CD4-positive, alpha-beta T cell (primary cell): ENCODE measurements around the gene LYPD6B. TPM values are rescaled to one million over a fixed set of nuclear protein-coding genes. Genes with fewer than 3 reads are reported as not detected.

Source experiments
- ATAC-seq: fragments of 200-7000 bp; cut with Tn5 transposase; one replicate; pipeline ENCODE4 v1.10.0; 2022; ENCODE audit warnings: mild to moderate bottlenecking; ENCODE audit not compliant: poor library complexity
- CTCF ChIA-PET: fragments of 350-600 bp; sonication (Branson Sonifier 250); formaldehyde crosslinking; loops from one replicate; lab custom pipeline; 2021; ENCODE audit warnings: antibody characterized with exemption, inconsistent platforms; lab: Charles Lee
- POLR2A ChIA-PET: fragments of 350-600 bp; sonication (Branson Sonifier 250); formaldehyde crosslinking; loops from one replicate; lab custom pipeline; 2021; ENCODE audit warnings: antibody characterized with exemption, inconsistent platforms; lab: Charles Lee
- DNase-seq, 14 experiments: peaks; one replicate each; pipeline ENCODE4 v3.0.0-alpha.2; 2013 to 2020; ENCODE audit warnings: mixed read lengths in 2 of 14
- H3K27ac ChIP-seq, 2 donors: one replicate each; pipeline versions ENCODE4 v1.5.1 to v1.7.0; 2013; ENCODE audit warnings: low read length in 2 of 2, low read depth in 1 of 2, mild to moderate bottlenecking in 1 of 2
- H3K27me3 ChIP-seq, 2 experiments: 1 replicate in 1 of 2; 2 replicates in 1 of 2; pipeline versions ENCODE4 v1.6.1 to v1.7.0; 2013; ENCODE audit warnings: low read length in 2 of 2, control low read depth in 1 of 2, mild to moderate bottlenecking in 1 of 2, moderate library complexity in 1 of 2; ENCODE audit not compliant: insufficient read depth in 2 of 2, control insufficient read depth in 1 of 2
- H3K36me3 ChIP-seq: one replicate; pipeline ENCODE4 v1.6.1; 2013; ENCODE audit warnings: low read length, control low read depth; ENCODE audit not compliant: insufficient read depth
- H3K4me1 ChIP-seq: one replicate; pipeline ENCODE4 v1.6.1; 2013; ENCODE audit warnings: low read length, control low read depth; ENCODE audit not compliant: insufficient read depth
- H3K4me3 ChIP-seq: one replicate; pipeline ENCODE4 v1.5.1; 2013; ENCODE audit warnings: mild to moderate bottlenecking, low read length, moderate library complexity
- H3K9me3 ChIP-seq, 2 experiments: 1 replicate in 1 of 2; 2 replicates in 1 of 2; pipeline versions ENCODE4 v1.6.1 to v1.7.0; 2013; ENCODE audit warnings: low read length in 2 of 2, mild to moderate bottlenecking in 2 of 2, control low read depth in 1 of 2, moderate library complexity in 1 of 2; ENCODE audit not compliant: control insufficient read depth in 1 of 2, insufficient read depth in 1 of 2
- H3K27ac Mint-ChIP-seq: one replicate; pipeline ENCODE4 v1.8.0; 2020; ENCODE audit warnings: mixed read lengths
- H3K27me3 Mint-ChIP-seq: one replicate; pipeline ENCODE4 v1.8.0; 2021; ENCODE audit warnings: mixed read lengths
- H3K36me3 Mint-ChIP-seq: one replicate; pipeline ENCODE4 v1.8.0; 2021; ENCODE audit warnings: low read depth, mixed read lengths
- H3K4me1 Mint-ChIP-seq: one replicate; pipeline ENCODE4 v1.8.0; 2021; ENCODE audit warnings: low read depth, mixed read lengths
- H3K4me3 Mint-ChIP-seq: one replicate; pipeline ENCODE4 v1.8.0; 2020; ENCODE audit warnings: mild to moderate bottlenecking, mixed read lengths
- H3K9me3 Mint-ChIP-seq: one replicate; pipeline ENCODE4 v1.8.0; 2020; ENCODE audit warnings: mixed read lengths
- intact Hi-C, 2 experiments: fragments of 100-400 bp; cut with DNase I in 1 of 2; cut with micrococcal nuclease in 1 of 2; formaldehyde crosslinking; loops; one replicate each; pipeline versions ENCODE4 v1.15.1 to v1.9.0; 2023 to 2025; cut with DNase I, micrococcal nuclease
- total RNA-seq, 174 experiments: library from RNA in 2 of 174; stranded (reverse) in 2 of 174; gene quantifications; one replicate each; pipeline ENCODE4 v1.2.3 and lab custom pipeline; 2021 to 2026
- TF ChIP-seq, protein P1 (sequence below): fragments of 200-600 bp; IDR thresholded peaks from one replicate; pipeline ENCODE4 v1.8.0; 2022; ENCODE audit warnings: antibody characterized with exemption, mild to moderate bottlenecking

LYPD6B gene
- total RNA-seq, 2 experiments from 2014 or later: not detected

DNA sequence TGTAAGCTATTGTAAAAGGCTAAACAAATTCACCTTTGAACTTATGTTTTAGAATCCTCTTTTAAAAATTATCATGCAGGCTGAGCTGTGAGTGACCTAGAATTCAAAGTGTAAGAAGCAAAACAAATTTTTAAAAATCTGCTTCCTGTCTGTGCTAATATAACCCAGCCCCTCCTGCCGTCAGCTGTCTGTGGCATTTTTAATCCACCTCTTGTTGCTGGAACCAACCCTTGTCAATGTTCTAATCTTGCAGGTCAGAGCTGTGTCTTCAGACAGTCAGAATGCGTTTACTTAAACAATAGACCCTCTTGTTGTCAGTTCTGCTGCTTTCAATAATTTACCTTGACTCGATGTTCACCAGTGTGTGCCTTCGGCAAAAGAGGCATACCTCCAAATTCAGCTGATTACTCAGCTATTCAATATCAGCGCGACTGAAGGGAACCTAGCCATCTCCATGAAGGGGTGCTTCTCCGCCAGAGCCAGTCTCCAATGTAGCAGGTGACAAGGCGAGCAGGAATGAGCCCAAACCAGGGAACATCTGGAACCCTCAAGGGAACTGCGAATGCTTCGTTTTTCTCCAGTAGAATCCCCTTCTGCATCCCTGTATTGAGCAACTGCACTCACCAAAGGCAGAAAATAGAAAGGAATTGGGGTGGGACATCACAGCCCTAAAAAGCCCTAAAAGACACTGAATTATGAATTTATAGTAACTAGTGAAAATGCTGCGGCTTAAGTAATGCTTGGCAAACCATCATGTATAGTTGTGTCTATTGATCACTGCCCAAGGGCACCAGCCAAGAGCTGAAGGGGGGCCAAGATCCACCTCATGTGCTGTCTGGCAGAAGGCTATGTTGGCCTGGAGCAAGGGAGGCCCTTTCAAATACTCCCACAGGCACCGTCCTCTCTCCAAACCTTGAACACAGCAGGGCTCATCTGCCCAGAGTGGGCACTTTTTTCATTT lies 62.5 kb downstream of the LYPD6B start:
- no peak overlapping the region for H3K27ac ChIP-seq
- no peaks in the 10 kb centered on the region for H3K27me3 ChIP-seq
- TF ChIP-seq, protein P1, sequence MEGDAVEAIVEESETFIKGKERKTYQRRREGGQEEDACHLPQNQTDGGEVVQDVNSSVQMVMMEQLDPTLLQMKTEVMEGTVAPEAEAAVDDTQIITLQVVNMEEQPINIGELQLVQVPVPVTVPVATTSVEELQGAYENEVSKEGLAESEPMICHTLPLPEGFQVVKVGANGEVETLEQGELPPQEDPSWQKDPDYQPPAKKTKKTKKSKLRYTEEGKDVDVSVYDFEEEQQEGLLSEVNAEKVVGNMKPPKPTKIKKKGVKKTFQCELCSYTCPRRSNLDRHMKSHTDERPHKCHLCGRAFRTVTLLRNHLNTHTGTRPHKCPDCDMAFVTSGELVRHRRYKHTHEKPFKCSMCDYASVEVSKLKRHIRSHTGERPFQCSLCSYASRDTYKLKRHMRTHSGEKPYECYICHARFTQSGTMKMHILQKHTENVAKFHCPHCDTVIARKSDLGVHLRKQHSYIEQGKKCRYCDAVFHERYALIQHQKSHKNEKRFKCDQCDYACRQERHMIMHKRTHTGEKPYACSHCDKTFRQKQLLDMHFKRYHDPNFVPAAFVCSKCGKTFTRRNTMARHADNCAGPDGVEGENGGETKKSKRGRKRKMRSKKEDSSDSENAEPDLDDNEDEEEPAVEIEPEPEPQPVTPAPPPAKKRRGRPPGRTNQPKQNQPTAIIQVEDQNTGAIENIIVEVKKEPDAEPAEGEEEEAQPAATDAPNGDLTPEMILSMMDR: no peak
- no peaks in the 10 kb centered on the region for H3K4me1 ChIP-seq
- Mint-ChIP-seq H3K4me3 (no peak overlapping the region), H3K4me1 (no peaks in the 10 kb centered on the region), H3K9me3 (peaks cover 3% of the 10 kb centered on the region), H3K36me3 (no peaks in the 10 kb centered on the region), H3K27ac (no peak overlapping the region), H3K27me3 (peaks cover 7% of the 10 kb centered on the region)
- ChIA-PET POLR2A (no interaction called here), CTCF (no interaction called here)
- H3K9me3 ChIP-seq: no peaks in the 10 kb centered on the region
- DNase-seq (no peak), ATAC-seq (no peak)
- intact Hi-C loops: no loop called here
- no peaks in the 10 kb centered on the region for H3K36me3 ChIP-seq
- no peak overlapping the region for H3K4me3 ChIP-seq

DNA sequence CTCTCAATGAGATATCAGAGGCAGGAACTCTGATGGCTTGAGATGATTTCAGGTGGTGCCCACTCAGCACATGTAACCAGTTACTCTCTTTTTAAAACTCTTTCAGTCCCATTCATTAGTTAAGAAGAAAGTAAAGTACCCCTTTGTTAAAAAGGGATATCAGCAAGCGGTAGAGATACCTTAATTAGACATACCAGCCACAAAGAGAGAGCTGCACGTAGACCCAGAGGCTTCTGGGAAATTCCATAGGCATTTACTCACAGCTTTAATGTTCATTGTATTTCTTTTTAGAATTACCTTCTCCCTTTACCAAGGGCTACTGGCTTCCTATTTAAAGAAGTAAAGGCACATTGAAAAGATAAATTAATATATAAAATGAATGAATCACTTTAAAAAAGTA lies 63.3 kb downstream of the LYPD6B start:
- H3K4me3 Mint-ChIP-seq: no peak overlapping the region
- ATAC-seq (no peak), DNase-seq (no peak)
- Histone ChIP-seq H3K27me3 (no peaks in the 10 kb centered on the region), H3K36me3 (no peaks in the 10 kb centered on the region), H3K27ac (no peak overlapping the region), H3K4me1 (no peaks in the 10 kb centered on the region), H3K4me3 (no peak overlapping the region), H3K9me3 (peaks cover 0 to 3% of the 10 kb centered on the region in 2 experiments)
- H3K9me3 Mint-ChIP-seq: peaks cover 3% of the 10 kb centered on the region
- intact Hi-C loops: no loop called here
- no peaks in the 10 kb centered on the region for H3K4me1 Mint-ChIP-seq
- no peaks in the 10 kb centered on the region for H3K36me3 Mint-ChIP-seq
- no peak overlapping the region for H3K27ac Mint-ChIP-seq
- TF ChIP-seq, protein P1: no peak
- POLR2A ChIA-PET: no interaction called here
- CTCF ChIA-PET: no interaction called here
- peaks cover 4% of the 10 kb centered on the region for H3K27me3 Mint-ChIP-seq

DNA sequence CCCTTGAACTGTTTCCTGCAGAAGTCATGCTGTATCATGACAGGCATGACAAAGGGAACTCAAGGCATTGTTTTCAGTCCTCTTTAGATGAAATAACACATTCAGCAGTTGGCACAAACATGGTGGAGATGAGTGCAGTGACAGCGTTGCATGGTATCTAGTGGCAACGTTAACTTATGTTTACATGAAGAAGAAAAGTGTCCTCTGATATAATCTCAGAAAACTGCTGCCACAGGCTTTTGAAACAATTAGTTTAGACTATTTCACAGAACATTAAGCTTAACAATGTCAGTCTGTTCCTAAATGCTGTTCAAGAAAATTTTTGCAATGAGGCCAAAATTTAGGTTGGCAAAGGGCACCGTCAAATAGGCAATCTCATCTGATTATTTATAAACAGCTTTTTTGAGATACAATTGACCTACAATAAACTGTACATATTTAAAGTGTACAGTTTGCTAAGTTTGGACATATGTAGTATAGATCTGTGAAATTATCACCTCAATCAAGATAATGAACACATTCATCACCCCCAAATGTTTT lies 64.7 kb downstream of the LYPD6B start:
- no peak overlapping the region for H3K4me3 Mint-ChIP-seq
- H3K27ac Mint-ChIP-seq: no peak overlapping the region
- peaks cover 4% of the 10 kb centered on the region for H3K27me3 Mint-ChIP-seq
- H3K4me3 ChIP-seq: no peak overlapping the region
- peaks cover 3% of the 10 kb centered on the region for H3K9me3 Mint-ChIP-seq
- no peaks in the 10 kb centered on the region for H3K36me3 Mint-ChIP-seq
- H3K4me1 Mint-ChIP-seq: no peaks in the 10 kb centered on the region
- no peaks in the 10 kb centered on the region for H3K27me3 ChIP-seq
- H3K9me3 ChIP-seq: peaks cover 0 to 3% of the 10 kb centered on the region in 2 experiments
- TF ChIP-seq, protein P1: no peak
- H3K36me3 ChIP-seq: no peaks in the 10 kb centered on the region
- H3K27ac ChIP-seq: no peak overlapping the region
- ChIA-PET CTCF (no interaction called here), POLR2A (no interaction called here)
- ATAC-seq (no peak), DNase-seq (no peak)
- intact Hi-C loops: no loop called here
- H3K4me1 ChIP-seq: no peaks in the 10 kb centered on the region
